ENCODE results near the gene ARID1B. TPM values are rescaled to one million over a fixed set of nuclear protein-coding genes. Genes with fewer than 3 reads are reported as not detected.
A peak's percentile ranks its signal among the peaks of the same experiment; 100 is the strongest.

ARID1B gene
- total and polyA plus RNA-seq, 9 of the 15 experiments (the other 6 are each of a cell fraction or from before 2014, with no cell fraction given), result 12.5 to 50.5 (median 25.8) TPM

GRCh38 chr6:157021344-157021992, 244.3 kb downstream of the ARID1B start (continued):
- TF ChIP-seq, protein P1, sequence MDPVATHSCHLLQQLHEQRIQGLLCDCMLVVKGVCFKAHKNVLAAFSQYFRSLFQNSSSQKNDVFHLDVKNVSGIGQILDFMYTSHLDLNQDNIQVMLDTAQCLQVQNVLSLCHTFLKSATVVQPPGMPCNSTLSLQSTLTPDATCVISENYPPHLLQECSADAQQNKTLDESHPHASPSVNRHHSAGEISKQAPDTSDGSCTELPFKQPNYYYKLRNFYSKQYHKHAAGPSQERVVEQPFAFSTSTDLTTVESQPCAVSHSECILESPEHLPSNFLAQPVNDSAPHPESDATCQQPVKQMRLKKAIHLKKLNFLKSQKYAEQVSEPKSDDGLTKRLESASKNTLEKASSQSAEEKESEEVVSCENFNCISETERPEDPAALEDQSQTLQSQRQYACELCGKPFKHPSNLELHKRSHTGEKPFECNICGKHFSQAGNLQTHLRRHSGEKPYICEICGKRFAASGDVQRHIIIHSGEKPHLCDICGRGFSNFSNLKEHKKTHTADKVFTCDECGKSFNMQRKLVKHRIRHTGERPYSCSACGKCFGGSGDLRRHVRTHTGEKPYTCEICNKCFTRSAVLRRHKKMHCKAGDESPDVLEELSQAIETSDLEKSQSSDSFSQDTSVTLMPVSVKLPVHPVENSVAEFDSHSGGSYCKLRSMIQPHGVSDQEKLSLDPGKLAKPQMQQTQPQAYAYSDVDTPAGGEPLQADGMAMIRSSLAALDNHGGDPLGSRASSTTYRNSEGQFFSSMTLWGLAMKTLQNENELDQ (CRISPR knock-in tag; IDR thresholded peaks at IDR 0.05; ENCODE audit: borderline replicate concordance), result no peak; the same call in 1 of the 2 replicates
- peak; percentile 92 for TF ChIP-seq EP400 (IDR thresholded peaks at IDR 0.05)
- TF ChIP-seq C11orf30 (IDR thresholded peaks at IDR 0.05; ENCODE audit: low read depth), result peak; percentile 98
- no peak for TF ChIP-seq ZNF143 (CRISPR knock-in tag; IDR thresholded peaks at IDR 0.05)
- TF ChIP-seq, protein P2, sequence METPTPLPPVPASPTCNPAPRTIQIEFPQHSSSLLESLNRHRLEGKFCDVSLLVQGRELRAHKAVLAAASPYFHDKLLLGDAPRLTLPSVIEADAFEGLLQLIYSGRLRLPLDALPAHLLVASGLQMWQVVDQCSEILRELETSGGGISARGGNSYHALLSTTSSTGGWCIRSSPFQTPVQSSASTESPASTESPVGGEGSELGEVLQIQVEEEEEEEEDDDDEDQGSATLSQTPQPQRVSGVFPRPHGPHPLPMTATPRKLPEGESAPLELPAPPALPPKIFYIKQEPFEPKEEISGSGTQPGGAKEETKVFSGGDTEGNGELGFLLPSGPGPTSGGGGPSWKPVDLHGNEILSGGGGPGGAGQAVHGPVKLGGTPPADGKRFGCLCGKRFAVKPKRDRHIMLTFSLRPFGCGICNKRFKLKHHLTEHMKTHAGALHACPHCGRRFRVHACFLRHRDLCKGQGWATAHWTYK (CRISPR knock-in tag; IDR thresholded peaks at IDR 0.05), result peak; percentile 85; the same call in 1 of the 2 replicates
- TF ChIP-seq RBM22 (IDR thresholded peaks at IDR 0.05; ENCODE audit: low read depth, low read length, poor library complexity, severe bottlenecking), result peak; percentile 91
- TF ChIP-seq GATAD2B (IDR thresholded peaks at IDR 0.05; ENCODE audit: borderline replicate concordance), result peak; percentile 84; the same call in 1 of the 2 replicates
- TF ChIP-seq NR2C1 (IDR thresholded peaks at IDR 0.05), result no peak
- TF ChIP-seq NR2C1 (tag; IDR thresholded peaks at IDR 0.05), result no peak
- no peak for TF ChIP-seq ZNF253 (CRISPR knock-in tag; conservative IDR thresholded peaks at IDR 0.05)
- peak; percentile 92 for TF ChIP-seq HMGN3 (IDR thresholded peaks at IDR 0.05; ENCODE audit: borderline replicate concordance, extremely low read depth, insufficient read length, low read depth, low read length)
- TF ChIP-seq REST (IDR thresholded peaks at IDR 0.05; ENCODE audit: borderline replicate concordance), result peak; percentile 92
- 0 out of 2 replicates have a peak, but pooled peaks have one; percentile 59 for TF ChIP-seq REST (CRISPR knock-in tag; IDR thresholded peaks at IDR 0.05; ENCODE audit: low read depth)
- peak; percentile 92 for TF ChIP-seq POLR2AphosphoS5 (IDR thresholded peaks at IDR 0.05; ENCODE audit: control insufficient read depth, insufficient read depth, low read depth, low read length)
- TF ChIP-seq MED1 (CRISPR knock-in tag; IDR thresholded peaks at IDR 0.05; ENCODE audit: borderline replicate concordance), result no peak
